SK-N-SH (cell line): ENCODE measurements around the gene FAM200C. TPM values are rescaled to one million over a fixed set of nuclear protein-coding genes. Genes with fewer than 3 reads are reported as not detected.

Experiments used
- CTCF ChIA-PET: fragments of 300-600, 350-600 bp; formaldehyde crosslinking; extraction: SDS; loops from one replicate; lab custom pipeline; 2021; lab: Yijun Ruan, JAX
- POLR2A ChIA-PET: fragments of 350-600 bp; sonication (Branson Sonifier 250); formaldehyde crosslinking; extraction: SDS; loops from one replicate; lab custom pipeline; 2020; ENCODE audit warnings: antibody characterized with exemption, inconsistent platforms; lab: Yijun Ruan, JAX
- DNase-seq: peaks from one replicate; pipeline ENCODE4 v3.0.0; 2012
- H2AFZ ChIP-seq: fragments of 200-600 bp; sonication (generic); 2 replicates; pipeline ENCODE4 v1.8.1; 2016; ENCODE audit warnings: antibody characterized with exemption, mild to moderate bottlenecking, low read depth
- H3F3A ChIP-seq: fragments of 200-600 bp; sonication (generic); replicated peaks from 2 replicates; pipeline ENCODE3; 2016; ENCODE audit warnings: antibody characterized with exemption, mild to moderate bottlenecking; ENCODE audit not compliant: insufficient read depth
- H3K27ac ChIP-seq, 2 experiments: fragments of 200-500 bp in 1 of 2; fragments of 200-600 bp in 1 of 2; sonication (Bioruptor generic) in 1 of 2; sonication (generic), shearing (Covaris generic) in 1 of 2; 2 replicates each; pipeline versions ENCODE4 v1.5.1 to v1.6.1; 2014 to 2016; ENCODE audit warnings: low read depth in 2 of 2, inconsistent platforms in 1 of 2, low read length in 1 of 2, mild to moderate bottlenecking in 1 of 2, mixed read lengths in 1 of 2
- H3K27me3 ChIP-seq: fragments of 200-600 bp; sonication (generic), shearing (Covaris generic); 2 replicates; pipeline ENCODE4 v1.6.1; 2016; ENCODE audit warnings: mixed run types; ENCODE audit not compliant: insufficient read depth
- H3K36me3 ChIP-seq, 2 experiments: fragments of 200-500 bp in 1 of 2; fragments of 200-600 bp in 1 of 2; sonication (Bioruptor generic) in 1 of 2; sonication (generic) in 1 of 2; replicated peaks in 1 of 2; 2 replicates each; pipeline versions ENCODE3 to v1.5.1; 2014 to 2016; ENCODE audit warnings: low read length in 1 of 2, mild to moderate bottlenecking in 1 of 2; ENCODE audit not compliant: insufficient read depth in 2 of 2, control insufficient read depth in 1 of 2
- H3K4me1 ChIP-seq, 2 experiments: fragments of 200-500 bp in 1 of 2; fragments of 200-600 bp in 1 of 2; sonication (Bioruptor generic) in 1 of 2; sonication (generic), shearing (Covaris generic) in 1 of 2; 2 replicates each; pipeline versions ENCODE4 v1.5.1 to v1.6.1; 2014 to 2016; ENCODE audit warnings: low read depth in 1 of 2, low read length in 1 of 2, mixed run types in 1 of 2; ENCODE audit not compliant: insufficient read depth in 2 of 2, control insufficient read depth in 1 of 2
- H3K4me2 ChIP-seq: fragments of 200-600 bp; sonication (generic), shearing (Covaris generic); 2 replicates; pipeline ENCODE4 v1.6.1; 2017; ENCODE audit warnings: mixed run types
- H3K4me3 ChIP-seq, 2 experiments: fragments of 200-500 bp in 1 of 2; fragments of 200-600 bp in 1 of 2; sonication (Bioruptor generic) in 1 of 2; sonication (generic), shearing (Covaris generic) in 1 of 2; 2 replicates each; pipeline versions ENCODE4 v1.5.1 to v1.8.1; 2014 to 2016; ENCODE audit warnings: low read depth in 2 of 2, inconsistent platforms in 1 of 2, low read length in 1 of 2, mild to moderate bottlenecking in 1 of 2, mixed read lengths in 1 of 2, moderate library complexity in 1 of 2
- H3K79me2 ChIP-seq: fragments of 200-600 bp; sonication (generic); 2 replicates; pipeline ENCODE4 v1.8.1; 2017; ENCODE audit warnings: mild to moderate bottlenecking; ENCODE audit not compliant: insufficient read depth
- H3K9ac ChIP-seq: fragments of 200-600 bp; sonication (generic); 2 replicates; pipeline ENCODE4 v1.6.1; 2017; ENCODE audit warnings: mixed run types
- H3K9me2 ChIP-seq: fragments of 200-600 bp; sonication (generic); 2 replicates; pipeline ENCODE4 v1.6.1; 2017; ENCODE audit warnings: mixed run types
- H3K9me3 ChIP-seq: fragments of 200-600 bp; sonication (generic); 2 replicates; pipeline ENCODE4 v1.6.1; 2017; ENCODE audit warnings: mixed run types, mild to moderate bottlenecking, moderate library complexity
- H4K20me1 ChIP-seq: fragments of 200-600 bp; sonication (generic); 2 replicates; pipeline ENCODE4 v1.6.1; 2017; ENCODE audit warnings: mild to moderate bottlenecking, mixed run types; ENCODE audit not compliant: insufficient read depth
- CTCF ChIP-seq: fragments of 200-600 bp; sonication (generic); IDR thresholded peaks from 2 replicates; pipeline ENCODE4 v1.6.1; 2017; ENCODE audit warnings: antibody characterized with exemption, mild to moderate bottlenecking, moderate library complexity
- ELF1 ChIP-seq: IDR thresholded peaks from 2 replicates; pipeline ENCODE4 v1.4.0; 2012
- FOXJ3 ChIP-seq: sonication (generic); formaldehyde crosslinking; IDR thresholded peaks from 2 replicates; pipeline ENCODE4 v1.5.1; 2020; ENCODE audit warnings: mild to moderate bottlenecking, missing genetic modification reagents
- FOXM1 ChIP-seq: IDR thresholded peaks from 2 replicates; pipeline ENCODE4 v1.4.0; 2012; ENCODE audit warnings: low read depth, mild to moderate bottlenecking
- GABPA ChIP-seq: IDR thresholded peaks from 2 replicates; pipeline ENCODE4 v1.4.0; 2012; ENCODE audit warnings: low read depth, mild to moderate bottlenecking
- GATA2 ChIP-seq: sonication (generic); formaldehyde crosslinking; IDR thresholded peaks from 2 replicates; pipeline ENCODE4 v1.5.0; 2020; ENCODE audit warnings: mild to moderate bottlenecking, missing genetic modification reagents
- JUND ChIP-seq: IDR thresholded peaks from 2 replicates; pipeline ENCODE4 v1.4.0; 2012
- MAX ChIP-seq: IDR thresholded peaks from 2 replicates; pipeline ENCODE4 v1.4.0; 2012; ENCODE audit warnings: low read depth
- MXI1 ChIP-seq: IDR thresholded peaks from 2 replicates; pipeline ENCODE4 v1.6.1; 2012; ENCODE audit warnings: mild to moderate bottlenecking, low read depth, low read length, improper control_type of control experiment
- NFIC ChIP-seq: IDR thresholded peaks from 2 replicates; pipeline ENCODE4 v1.4.0; 2012; ENCODE audit warnings: borderline replicate concordance
- PBX3 ChIP-seq: IDR thresholded peaks from 2 replicates; pipeline ENCODE4; 2012
- POLR2AphosphoS5 ChIP-seq: IDR thresholded peaks from 2 replicates; pipeline ENCODE4 v1.6.1; 2012; ENCODE audit warnings: low read depth, low read length
- RAD21 ChIP-seq: IDR thresholded peaks from 2 replicates; pipeline ENCODE4 v1.6.1; 2012; ENCODE audit warnings: mild to moderate bottlenecking, low read length
- RCOR1 ChIP-seq: fragments of 150-350 bp; IDR thresholded peaks from 2 replicates; pipeline ENCODE4 v1.6.1; 2017; ENCODE audit warnings: antibody characterized with exemption, low read length
- RFX5 ChIP-seq: IDR thresholded peaks from 2 replicates; pipeline ENCODE4 v1.6.1; 2012; ENCODE audit warnings: mild to moderate bottlenecking, improper control_type of control experiment, low read length
- SMC3 ChIP-seq: IDR thresholded peaks from 2 replicates; pipeline ENCODE4 v1.6.1; 2012; ENCODE audit warnings: low read depth, low read length, improper control_type of control experiment
- TCF12 ChIP-seq: IDR thresholded peaks from 2 replicates; pipeline ENCODE4 v1.4.0; 2012
- USF1 ChIP-seq: IDR thresholded peaks from 2 replicates; pipeline ENCODE4 v1.4.0; 2012; ENCODE audit warnings: low read depth, borderline replicate concordance
- USF2 ChIP-seq: fragments of 150-350 bp; IDR thresholded peaks from 2 replicates; pipeline ENCODE4 v1.6.1; 2017; ENCODE audit warnings: antibody characterized with exemption, low read length, low read depth, borderline replicate concordance
- YY1 ChIP-seq: IDR thresholded peaks from 2 replicates; pipeline ENCODE4 v1.4.0; 2012; ENCODE audit warnings: low read depth, mild to moderate bottlenecking
- ZBTB33 ChIP-seq: IDR thresholded peaks from 2 replicates; pipeline ENCODE4 v1.4.0; 2012; ENCODE audit warnings: low read depth, borderline replicate concordance
- WGBS: methylation state at CpG from one replicate; pipeline ENCODE4 v1.1.6; 2017; ENCODE audit warnings: low lambda C conversion rate; 5-methylcytosine and 5-hydroxymethylcytosine counted together
- polyA plus RNA-seq, 3 experiments: library from polyadenylated mRNA; depleted of rRNA; stranded (reverse); fragments of >200 nt; gene quantifications; 2 replicates each; pipeline ENCODE4 v1.2.3, GENCODE V29; 2012

Gene FAM200C
- polyA plus RNA-seq, 1 of the 3 experiments (the other 2 are of a cell fraction): 1.5 TPM

GRCh38 chr5:160423099-160423498, 23.2 kb upstream of the FAM200C start:
- CTCF ChIA-PET: interaction anchor here (13.8 kb wide), 1 partner anchor 17 kb away, joined by 177 read pairs; no protein-coding TSS in a partner anchor
- no peaks in the 10 kb centered on the region for H3K27me3 ChIP-seq
- no peaks in the 10 kb centered on the region for H3K9me3 ChIP-seq
- peak overlapping the region; percentile 68 to 73 for H3K4me3 ChIP-seq
- no peak for DNase-seq
- H3K4me1 ChIP-seq: peaks cover 16 to 17% of the 10 kb centered on the region in 2 experiments; a peak in 3 of 4 replicates
- peaks cover 57% of the 10 kb centered on the region for H3K79me2 ChIP-seq
- TF ChIP-seq RAD21: no peak
- TF ChIP-seq, all 33 proteins: peak for 0
- WGBS: 46% methylated on average over 2 of the region's 2 CpGs
- Histone ChIP-seq H3K4me2 (peak overlapping the region; percentile 80), H3K36me3 (peaks cover 23 to 35% of the 10 kb centered on the region in 2 experiments), H4K20me1 (no peaks in the 10 kb centered on the region), H3F3A (peaks cover 12% of the 10 kb centered on the region), H3K9me2 (no peaks in the 10 kb centered on the region), H3K9ac (peak overlapping the region; percentile 71; the same call in 1 of the 2 replicates), H3K27ac (no peak overlapping the region), H2AFZ (peak overlapping the region; percentile 78; the same call in 1 of the 2 replicates)
- POLR2A ChIA-PET: no interaction called here

- H3K9ac ChIP-seq: peak within 1 kb of the TSS; percentile 71
- peaks cover 17 to 26% of the 10 kb centered on the region in 2 experiments; a peak in 3 of 4 replicates for H3K4me1 ChIP-seq
- no peaks in the 10 kb centered on the region for H3K9me3 ChIP-seq
- peak within 1 kb of the TSS; percentile 80 for H3K4me2 ChIP-seq
- H3K36me3 ChIP-seq: peaks cover 14 to 24% of the 10 kb centered on the region in 2 experiments
- peaks cover 70% of the 10 kb centered on the region for H3K79me2 ChIP-seq
- peak; percentile 90 for DNase-seq
- H3K4me3 ChIP-seq: peak within 1 kb of the TSS; percentile 68 to 73
- peaks cover 12% of the 10 kb centered on the region for H3F3A ChIP-seq
- POLR2A ChIA-PET: no interaction called here
- no peaks in the 10 kb centered on the region for H4K20me1 ChIP-seq
- no peaks in the 10 kb centered on the region for H3K27me3 ChIP-seq
- peak within 1 kb of the TSS; percentile 67 to 73 for H3K27ac ChIP-seq
- WGBS: under 1% methylated on average over 38 of the region's 39 CpGs
- CTCF ChIA-PET: interaction anchor here (0.6 to 13.8 kb wide), 3 partner anchors 18 to 1434 kb away, joined by 3 to 177 read pairs (median 3); no protein-coding TSS in a partner anchor
- H2AFZ ChIP-seq: peak within 1 kb of the TSS; percentile 78
- no peaks in the 10 kb centered on the region for H3K9me2 ChIP-seq
- no peak for TF ChIP-seq GATA2 (CRISPR knock-in tag)
- no peak for TF ChIP-seq RAD21
- TF ChIP-seq FOXJ3 (CRISPR knock-in tag): no peak
- TF ChIP-seq USF1: no peak
- TF ChIP-seq SMC3: no peak
- peak; percentile 74; the same call in 1 of the 2 replicates for TF ChIP-seq MAX
- no peak for TF ChIP-seq PBX3
- TF ChIP-seq ZBTB33: 0 out of 2 replicates have a peak, but pooled peaks have one; percentile 11
- TF ChIP-seq JUND: no peak
- 0 out of 2 replicates have a peak, but pooled peaks have one; percentile 4 for TF ChIP-seq NFIC
- 0 out of 2 replicates have a peak, but pooled peaks have one; percentile 11 for TF ChIP-seq YY1
- TF ChIP-seq TCF12: no peak
- no peak for TF ChIP-seq GABPA
- TF ChIP-seq CTCF: no peak
- TF ChIP-seq FOXM1: peak; percentile 99
- peak; percentile 92 for TF ChIP-seq POLR2AphosphoS5
- no peak for TF ChIP-seq ELF1
- no peak for TF ChIP-seq RFX5
- TF ChIP-seq USF2: no peak
- TF ChIP-seq RCOR1: no peak; the same call in 1 of the 2 replicates
- peak; percentile 67 for TF ChIP-seq MXI1
These were observed 21.9 kb upstream of the FAM200C start, which contains the start of gene PTTG1 for GRCh38 chr5:160421625-160422258. Gene PTTG1 (plus strand): TSS chr5:160421855. CDS start chr5:160422313, 458 bp downstream.
